K562 (cell line): Measurements from ENCODE around the gene TTC39B. TPM values are rescaled to one million over a fixed set of nuclear protein-coding genes. Genes with fewer than 3 reads are reported as not detected.

ENCODE experiments used
- ATAC-seq: fragments of 200-7000 bp; cut with Tn5 transposase; 3 replicates; pipeline ENCODE4 v1.9.1; 2020; ENCODE audit warnings: moderate library complexity
- BruUV-seq: library from RNA; stranded (reverse); fragments of 400-500 nt; replicated peaks from 2 replicates; lab custom pipeline; 2021; lab: Mats Ljungman, UMichigan
- CTCF ChIA-PET: fragments of 300-600 bp; formaldehyde crosslinking; extraction: SDS; loops from one replicate; lab custom pipeline; 2021; ENCODE audit warnings: low intra/inter-chr PET ratio; lab: Yijun Ruan, JAX
- POLR2A ChIA-PET: fragments of 300-600, 350-650 bp; sonication (Branson Sonifier 250); formaldehyde crosslinking; extraction: SDS; loops from one replicate; lab custom pipeline; 2021; ENCODE audit warnings: antibody characterized with exemption, inconsistent platforms; lab: Yijun Ruan, JAX
- DNase-seq, 4 experiments: peaks; one replicate each; pipeline versions ENCODE4 v3.0.0 to v3.0.0-alpha.2; 2011 to 2018; ENCODE audit warnings: low spot score in 3 of 4, mixed read lengths in 3 of 4; ENCODE audit errors: extremely low read depth in 1 of 4
- FAIRE-seq: peaks from 2 replicates; lab custom pipeline; 2011; peaks lifted over from hg19 to GRCh38; lab: Jason Lieb, UNC
- H2AFZ ChIP-seq: 2 replicates; pipeline ENCODE4 v1.6.0; 2011; ENCODE audit warnings: low read depth, low read length, control low read depth, inconsistent platforms
- H3K27ac ChIP-seq: fragments of 200-600 bp; 3 replicates; pipeline ENCODE4 v1.8.0; 2011; ENCODE audit warnings: low read depth, mild to moderate bottlenecking, control low read depth, inconsistent platforms, low read length, moderate library complexity, mixed read lengths; ENCODE audit errors: extremely low read depth
- H3K27me3 ChIP-seq, 2 experiments: fragments of 300-600 bp in 1 of 2; 2 replicates in 1 of 2; 3 replicates in 1 of 2; pipeline versions ENCODE4 v1.6.0 to v1.8.0; 2011; ENCODE audit warnings: inconsistent platforms in 2 of 2, low read length in 2 of 2, mild to moderate bottlenecking in 1 of 2, mixed read lengths in 1 of 2, moderate library complexity in 1 of 2; ENCODE audit not compliant: control insufficient read depth in 2 of 2, insufficient read depth in 2 of 2
- H3K36me3 ChIP-seq: fragments of 300-600 bp; 3 replicates; pipeline ENCODE4 v1.8.0; 2011; ENCODE audit warnings: mild to moderate bottlenecking, low read length, inconsistent platforms; ENCODE audit not compliant: control insufficient read depth, insufficient read depth
- H3K4me1 ChIP-seq, 2 experiments: fragments of 200-600 bp in 1 of 2; replicated peaks in 1 of 2; 2 replicates in 1 of 2; 3 replicates in 1 of 2; pipeline versions ENCODE4 v1.5.1 to v1.8.0; 2011; ENCODE audit warnings: inconsistent platforms in 2 of 2, low read length in 2 of 2, mild to moderate bottlenecking in 1 of 2, mixed read lengths in 1 of 2, moderate library complexity in 1 of 2; ENCODE audit not compliant: control insufficient read depth in 2 of 2, insufficient read depth in 2 of 2
- H3K4me2 ChIP-seq: 2 replicates; pipeline ENCODE4 v1.6.1; 2011; ENCODE audit warnings: low read length, control low read depth, inconsistent platforms, mixed read lengths; ENCODE audit not compliant: insufficient read depth
- H3K4me3 ChIP-seq: fragments of 200-600 bp; sonication (generic), shearing (Covaris generic); 2 replicates; pipeline ENCODE4 v1.5.1; 2016; ENCODE audit warnings: control low read depth, inconsistent platforms
- H3K79me2 ChIP-seq: fragments of 200-600 bp; 3 replicates; pipeline ENCODE4 v1.8.0; 2011; ENCODE audit warnings: low read length, inconsistent platforms; ENCODE audit not compliant: control insufficient read depth, insufficient read depth
- H3K9ac ChIP-seq, 2 experiments: 2 replicates each; pipeline versions ENCODE4 v1.6.0 to v1.6.1; 2011; ENCODE audit warnings: low read depth in 2 of 2, low read length in 2 of 2, control low read depth in 1 of 2, inconsistent platforms in 1 of 2, mild to moderate bottlenecking in 1 of 2, mixed read lengths in 1 of 2; ENCODE audit not compliant: insufficient read depth in 1 of 2
- H3K9me1 ChIP-seq: one replicate; pipeline ENCODE4 v1.6.0; 2011; ENCODE audit warnings: inconsistent platforms, mild to moderate bottlenecking, low read length, moderate library complexity; ENCODE audit not compliant: control insufficient read depth, insufficient read depth
- H3K9me3 ChIP-seq: replicated peaks from 2 replicates; pipeline ENCODE4 v1.5.1; 2011; ENCODE audit warnings: low read depth, low read length, inconsistent platforms; ENCODE audit not compliant: control insufficient read depth, insufficient read depth
- H4K20me1 ChIP-seq: replicated peaks from 2 replicates; pipeline ENCODE4 v1.6.1; 2011; ENCODE audit warnings: low read length, inconsistent platforms, mixed read lengths; ENCODE audit not compliant: control insufficient read depth, insufficient read depth
- FOXA3 ChIP-seq, 2 experiments: fragments of 450-650 bp in 1 of 2; sonication (generic) in 1 of 2; formaldehyde crosslinking; IDR thresholded peaks in 1 of 2; conservative IDR thresholded peaks in 1 of 2; 2 replicates each; pipeline versions ENCODE4 v1.4.0 to v1.8.0; 2020 to 2022; ENCODE audit warnings: mild to moderate bottlenecking in 2 of 2, missing genetic modification reagents in 1 of 2
- FOXK1 ChIP-seq: sonication (generic); formaldehyde crosslinking; IDR thresholded peaks from 2 replicates; pipeline ENCODE4 v1.8.0; 2022; ENCODE audit warnings: missing genetic modification reagents, mild to moderate bottlenecking, borderline replicate concordance
- FUS ChIP-seq: fragments of 200-400 bp; formaldehyde crosslinking; optimal IDR thresholded peaks from 2 replicates; pipeline ENCODE3; 2017; ENCODE audit warnings: low read depth, low read length
- MAFK ChIP-seq: IDR thresholded peaks from 2 replicates; pipeline ENCODE4 v1.6.1; 2011; ENCODE audit warnings: low read length, improper control_type of control experiment
- NFATC3 ChIP-seq: fragments of 450-650 bp; IDR thresholded peaks from 2 replicates; pipeline ENCODE4 v1.6.1; 2017; ENCODE audit warnings: mild to moderate bottlenecking
- RBM39 ChIP-seq: fragments of 200-400 bp; formaldehyde crosslinking; optimal IDR thresholded peaks from 2 replicates; pipeline ENCODE3; 2018; ENCODE audit warnings: low read depth, low read length
- TEAD2 ChIP-seq: fragments of 450-650 bp; IDR thresholded peaks from 2 replicates; pipeline ENCODE4 v1.6.1; 2016; ENCODE audit warnings: missing genetic modification characterization, control low read depth, missing compliant biosample characterization
- ZNF143 ChIP-seq: sonication (generic); formaldehyde crosslinking; IDR thresholded peaks from 2 replicates; pipeline ENCODE4 v1.9.0; 2022; ENCODE audit warnings: mild to moderate bottlenecking, missing genetic modification reagents
- ZNF408 ChIP-seq: fragments of 250-450 bp; sonication (Bioruptor Pico); IDR thresholded peaks from 2 replicates; pipeline ENCODE4 v1.4.0; 2020; ENCODE audit warnings: low read depth, mild to moderate bottlenecking, moderate library complexity
- ZNF584 ChIP-seq: fragments of 200-800 bp; sonication (Bioruptor generic); IDR thresholded peaks from 2 replicates; pipeline ENCODE4 v1.6.1; 2016; ENCODE audit warnings: low read depth, mild to moderate bottlenecking, missing genetic modification characterization, missing compliant biosample characterization
- ZNF586 ChIP-seq: fragments of 450-650 bp; formaldehyde crosslinking; conservative IDR thresholded peaks from 2 replicates; pipeline ENCODE4 v1.4.0; 2020; ENCODE audit warnings: mild to moderate bottlenecking, moderate library complexity
- ZNF609 ChIP-seq: sonication (generic); formaldehyde crosslinking; IDR thresholded peaks from 2 replicates; pipeline ENCODE4 v1.8.1; 2023; ENCODE audit warnings: missing genetic modification reagents, mild to moderate bottlenecking, borderline replicate concordance
- ZNF699 ChIP-seq: fragments of 250-450 bp; sonication (Bioruptor Pico); IDR thresholded peaks from 2 replicates; pipeline ENCODE4 v1.8.0; 2021; ENCODE audit warnings: mild to moderate bottlenecking, moderate library complexity; ENCODE audit not compliant: insufficient replicate concordance
- ZNF778 ChIP-seq: fragments of 450-650 bp; formaldehyde crosslinking; IDR thresholded peaks from 2 replicates; pipeline ENCODE4 v1.4.0; 2020; ENCODE audit warnings: mild to moderate bottlenecking, moderate library complexity
- WGBS: fragments of 100-300 bp; shearing (Covaris generic); methylation state at CpG from one replicate; pipeline ENCODE4 v1.1.6; 2016; ENCODE audit warnings: low coverage, mixed read lengths; ENCODE audit not compliant: insufficient coverage; ENCODE audit errors: missing lambda C conversion rate; 5-methylcytosine and 5-hydroxymethylcytosine counted together
- in situ Hi-C: fragments of 300-500 bp; cut with MboI; formaldehyde crosslinking; loops from 4 replicates; pipeline ENCODE4 v1.15.0; 2018; ENCODE audit warnings: inconsistent platforms, mixed read lengths
- intact Hi-C: fragments of 100-400 bp; cut with micrococcal nuclease; formaldehyde crosslinking; loops from 2 replicates; pipeline ENCODE4 v1.14.2; 2022
- polyA plus RNA-seq, 8 experiments: library from polyadenylated mRNA; depleted of rRNA in 4 of 8; stranded (reverse) in 5 of 8; unstranded in 3 of 8; fragments of >200 nt; fragmentation: Nextera tagmentation in 2 of 8; fragmentation: Illumina TruSeq in 1 of 8; extraction: Ambion mirVana in 2 of 8; extraction: Trizol in 1 of 8; gene quantifications; 2 replicates each; pipeline versions ENCODE4 v1.2.1 to v1.2.3, GENCODE V29; 2011 to 2014; ENCODE audit warnings: inconsistent platforms in 1 of 8, missing spikeins in 1 of 8
- total RNA-seq, 7 experiments: library from RNA; depleted of rRNA in 6 of 7; stranded (reverse); fragments of >200 nt in 6 of 7; fragmentation: Illumina TruSeq in 2 of 7; extraction: Trizol in 2 of 7; gene quantifications; 2 replicates each; pipeline versions ENCODE4 v1.2.1 to v1.2.3, GENCODE V29; 2011 to 2021; ENCODE audit warnings: low replicate concordance in 1 of 7

TTC39B gene
- total and polyA plus RNA-seq, 9 of the 15 experiments (the other 6 are each of a cell fraction or from before 2014, with no cell fraction given), result 0.32 to 1.2 (median 0.95) TPM

DNA sequence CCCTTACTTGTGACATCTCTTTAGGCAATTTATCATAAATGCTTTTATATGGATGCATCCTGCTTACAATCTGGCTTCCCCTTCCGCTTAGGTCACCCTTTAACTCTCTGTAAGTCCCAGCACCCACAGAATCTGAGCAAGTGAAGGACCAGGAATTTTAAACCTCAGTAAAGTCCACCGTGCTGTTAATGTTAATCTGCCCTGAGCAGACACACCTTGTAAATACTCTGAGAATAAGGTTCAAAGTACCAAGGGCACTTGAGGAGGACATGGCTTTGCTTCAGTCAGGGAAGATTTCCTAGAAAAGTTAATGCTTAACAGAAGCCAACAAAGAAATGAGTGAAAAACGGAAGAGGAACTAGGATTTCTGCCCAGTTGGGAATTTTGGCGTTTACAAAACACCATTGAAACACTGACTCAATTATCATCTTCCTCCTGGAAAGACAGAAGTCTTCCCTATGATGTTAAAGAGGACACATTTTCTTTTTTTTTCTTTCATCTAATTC lies 26.4 kb upstream of the TTC39B start:
- Histone ChIP-seq H3K9me1 (no peaks in the 10 kb centered on the region), H3K27me3 (no peaks in the 10 kb centered on the region), H3K27ac (no peak overlapping the region), H3K4me3 (no peak overlapping the region), H2AFZ (no peak overlapping the region), H3K79me2 (no peaks in the 10 kb centered on the region), H3K9ac (no peak overlapping the region), H4K20me1 (no peaks in the 10 kb centered on the region), H3K36me3 (no peaks in the 10 kb centered on the region), H3K4me2 (no peak overlapping the region), H3K9me3 (no peaks in the 10 kb centered on the region), H3K4me1 (no peaks in the 10 kb centered on the region)
- in situ Hi-C loops (no loop called here), intact Hi-C loops (no loop called here)
- POLR2A ChIA-PET, result interaction anchor here (1.0 kb wide), 1 partner anchor 16 kb away, joined by 3 read pairs; no protein-coding TSS in a partner anchor
- no peak for TF ChIP-seq TEAD2 (tag)
- no peak for TF ChIP-seq ZNF778 (CRISPR knock-in tag)
- TF ChIP-seq NFATC3, result no peak
- TF ChIP-seq FOXK1, result no peak
- TF ChIP-seq ZNF143, result no peak
- no peak for TF ChIP-seq ZNF408 (CRISPR knock-in tag)
- no peak for TF ChIP-seq FOXA3 (CRISPR knock-in tag; conservative IDR thresholded peaks at IDR 0.05 in 1 of 2, IDR thresholded peaks at IDR 0.05 in 1 of 2)
- TF ChIP-seq RBM39, result no peak
- TF ChIP-seq FUS, result no peak
- no peak for TF ChIP-seq ZNF609
- TF ChIP-seq MAFK, result no peak
- TF ChIP-seq ZNF699 (CRISPR knock-in tag), result no peak
- no peak for TF ChIP-seq ZNF586 (CRISPR knock-in tag)
- no peak for TF ChIP-seq ZNF584 (CRISPR knock-in tag)
- 0% methylated on average over 4 of the region's 4 CpGs for WGBS
- BruUV-seq, result no TSS peak
- CTCF ChIA-PET, result no interaction called here
- no peak for FAIRE-seq
- no peak for ATAC-seq
- DNase-seq, result no peak
